RPMI8226 (cell line): ENCODE results near the gene TTC33.

Source experiments
- DNase-seq: peaks from one replicate; pipeline ENCODE4 v3.0.0-alpha.2; 2015

TTC33 gene

DNA sequence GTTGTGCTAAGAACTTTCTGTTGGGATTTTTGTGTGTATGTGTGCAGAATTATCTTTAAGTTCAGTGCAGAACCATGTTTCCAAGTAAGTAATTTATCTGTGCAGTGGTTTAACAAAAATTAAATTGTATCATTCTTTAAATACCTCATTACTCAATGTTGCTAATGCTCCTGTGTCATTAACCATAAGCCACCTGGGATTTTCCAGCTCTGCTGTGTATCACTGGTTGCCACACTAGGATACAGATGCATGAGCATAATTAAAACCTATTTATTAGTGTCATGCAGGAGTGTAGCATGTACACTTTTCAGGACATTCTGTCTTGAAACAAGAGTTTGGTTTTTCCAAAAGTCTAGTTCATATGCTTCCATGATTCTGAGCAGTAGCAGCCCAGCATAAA lies 196.5 kb downstream of the TTC33 start:
- no peak for DNase-seq

DNA sequence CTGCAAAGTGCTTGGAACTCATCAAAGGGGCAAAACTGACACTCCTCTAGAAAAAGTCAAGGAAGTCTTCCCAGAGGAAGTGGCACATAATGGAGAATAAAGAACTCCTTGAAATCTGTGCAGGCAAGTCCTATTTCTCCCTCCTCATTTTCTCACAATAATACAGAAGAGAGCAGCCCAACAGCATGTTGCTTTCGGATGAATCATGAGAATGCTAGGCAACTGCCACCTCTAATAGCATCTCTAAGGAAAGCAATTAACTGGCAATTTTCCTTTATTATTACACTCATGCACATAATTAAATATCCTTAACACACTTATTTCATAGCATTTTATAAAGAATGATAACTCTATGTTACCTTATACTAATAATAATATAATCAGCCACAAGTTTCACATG lies 198.3 kb downstream of the TTC33 start:
- no peak for DNase-seq

DNA sequence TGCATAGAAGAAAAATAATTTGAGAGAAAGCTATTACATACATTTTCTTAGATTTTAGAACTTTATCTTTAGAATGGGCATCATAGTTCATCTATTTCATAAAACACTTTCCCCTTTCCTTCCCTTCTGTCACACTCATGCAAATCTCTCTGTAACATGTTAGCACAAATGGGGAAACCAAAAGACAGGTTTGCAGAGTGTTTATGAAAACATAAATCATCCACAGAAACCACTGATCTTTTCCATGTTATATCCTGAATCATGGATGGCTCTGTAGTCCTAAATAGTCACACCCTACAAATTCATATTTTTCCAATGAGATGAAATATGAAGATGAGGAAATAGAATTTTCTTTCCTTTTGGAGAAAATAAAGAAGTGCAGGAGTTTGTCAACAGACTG lies 198.9 kb downstream of the TTC33 start:
- DNase-seq: no peak

DNA sequence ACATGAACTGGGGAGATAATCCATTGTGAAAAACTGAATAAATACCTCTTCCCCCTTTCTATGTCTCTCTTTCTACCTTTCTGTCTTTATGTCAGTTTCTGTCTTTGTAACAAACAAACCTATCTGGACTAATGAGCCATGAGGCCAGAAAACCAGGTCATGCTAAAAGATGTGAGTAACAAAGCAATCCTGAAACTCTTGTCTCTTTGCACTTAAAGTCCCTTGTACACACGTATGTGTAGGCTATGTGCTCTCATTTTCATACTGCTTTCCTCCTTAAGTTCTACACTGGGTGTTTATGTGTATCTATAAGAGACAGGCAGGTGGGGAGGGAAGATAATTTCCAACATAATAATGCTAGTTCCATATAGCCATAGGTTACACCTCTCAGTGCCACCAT lies 199.9 kb downstream of the TTC33 start:
- DNase-seq: no peak

DNA sequence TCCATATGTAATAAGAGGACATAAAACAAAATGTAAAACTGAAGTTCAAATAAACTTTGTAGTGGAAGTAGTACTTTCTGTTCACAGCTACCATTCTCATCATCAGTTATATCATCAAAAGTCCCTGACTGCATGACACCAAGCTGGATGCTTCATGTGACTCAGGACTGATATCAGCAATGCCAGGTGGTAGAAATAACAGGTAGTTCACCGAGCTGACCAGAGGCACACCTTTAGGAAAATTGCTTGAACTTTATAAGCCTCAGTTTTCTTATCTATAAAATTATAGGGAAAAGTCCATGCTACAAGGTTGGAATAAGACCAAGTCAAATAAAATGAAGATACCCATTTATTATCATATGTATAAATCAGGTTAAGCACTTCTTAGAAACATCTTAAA lies 200.9 kb downstream of the TTC33 start:
- no peak for DNase-seq

DNA sequence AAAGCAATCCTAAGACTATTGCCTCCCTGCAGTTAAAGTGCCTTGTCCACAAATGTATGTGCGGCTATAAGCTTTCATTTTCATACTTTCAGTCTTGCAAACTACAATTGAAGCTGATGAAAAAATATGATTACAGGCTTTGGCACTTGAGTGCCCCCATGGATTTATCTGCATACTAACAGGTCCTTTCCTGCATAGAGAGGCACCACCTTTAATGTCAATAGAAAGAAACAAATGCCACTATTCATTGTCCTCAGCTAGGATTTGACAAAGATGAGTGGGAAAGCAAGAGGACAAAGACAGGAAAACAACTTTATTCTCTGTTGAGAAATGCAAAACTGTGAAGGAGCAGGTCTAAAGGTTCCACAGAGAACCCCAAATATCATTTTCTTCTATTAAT lies 201.7 kb downstream of the TTC33 start:
- DNase-seq: no peak

DNA sequence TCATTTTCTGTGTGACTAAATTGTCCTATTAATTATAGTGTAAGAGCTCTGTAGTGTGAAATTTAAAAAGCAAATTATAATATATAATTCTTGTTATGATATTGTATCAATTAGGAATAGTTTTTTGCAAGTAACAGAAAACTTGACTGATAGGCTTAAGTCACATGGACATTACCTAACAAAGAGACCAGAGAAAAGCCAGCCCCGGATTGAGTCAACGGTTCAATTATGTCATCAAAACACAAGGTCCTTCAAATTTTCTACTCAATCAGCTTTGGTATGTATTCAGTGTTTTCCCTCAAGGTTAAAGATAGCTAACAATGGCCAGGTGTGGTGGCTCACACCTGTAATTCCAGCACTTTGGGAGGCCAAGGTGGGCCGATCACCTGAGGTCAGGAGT lies 202.8 kb downstream of the TTC33 start:
- DNase-seq: no peak

DNA sequence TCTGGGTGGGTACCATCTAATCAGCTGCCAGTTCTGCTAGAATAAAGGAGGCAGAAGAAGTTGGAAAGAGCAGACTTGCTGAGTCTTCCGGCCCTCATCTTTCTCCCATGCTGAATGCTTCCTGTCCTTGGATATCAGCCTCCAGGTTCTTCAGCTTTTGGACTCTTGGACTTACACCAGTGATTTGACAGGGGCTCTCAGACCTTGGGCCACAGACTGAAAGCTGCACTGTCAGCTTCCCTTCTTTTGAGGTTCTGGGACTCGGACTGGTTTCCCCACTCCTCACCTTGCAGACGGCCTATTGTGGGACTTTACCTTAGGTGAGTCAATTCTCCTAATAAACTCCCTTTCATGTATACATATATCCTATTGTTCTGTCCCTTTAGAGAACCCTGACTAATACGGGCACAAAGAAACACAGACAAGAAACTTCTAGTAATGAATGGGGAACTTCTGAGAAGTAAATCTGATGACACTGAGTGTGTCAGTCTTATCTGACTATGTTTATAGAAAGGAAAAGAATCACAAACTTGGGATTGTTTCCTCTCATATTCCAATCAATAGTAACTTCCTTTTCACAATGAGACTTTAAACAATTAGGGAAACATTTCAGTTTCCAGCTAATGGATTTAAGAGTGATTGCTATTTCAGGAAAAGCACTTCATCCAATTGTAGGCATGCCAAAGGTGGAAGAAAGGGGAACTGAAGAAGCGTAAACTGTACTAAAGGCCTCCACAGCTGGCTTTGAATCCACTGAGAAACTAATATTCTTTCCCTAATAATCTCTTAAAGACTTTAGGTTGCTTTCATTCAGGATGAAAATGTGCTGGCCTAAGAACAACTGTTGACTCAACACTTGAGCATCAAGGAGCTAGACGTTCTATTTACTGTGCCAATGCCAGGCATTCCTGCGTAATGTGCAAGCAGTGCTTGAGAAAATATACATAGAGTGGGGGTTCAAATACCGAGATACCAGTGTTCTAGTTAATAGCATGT lies 204.0 kb downstream of the TTC33 start:
- no peak for DNase-seq

- no peak for DNase-seq
Measured at GRCh38 chr5:40550481-40550880, 205.3 kb downstream of the TTC33 start.

GRCh38 chr5:40549616-40550015 lies 206.1 kb downstream of the TTC33 start:
- DNase-seq: no peak

DNA sequence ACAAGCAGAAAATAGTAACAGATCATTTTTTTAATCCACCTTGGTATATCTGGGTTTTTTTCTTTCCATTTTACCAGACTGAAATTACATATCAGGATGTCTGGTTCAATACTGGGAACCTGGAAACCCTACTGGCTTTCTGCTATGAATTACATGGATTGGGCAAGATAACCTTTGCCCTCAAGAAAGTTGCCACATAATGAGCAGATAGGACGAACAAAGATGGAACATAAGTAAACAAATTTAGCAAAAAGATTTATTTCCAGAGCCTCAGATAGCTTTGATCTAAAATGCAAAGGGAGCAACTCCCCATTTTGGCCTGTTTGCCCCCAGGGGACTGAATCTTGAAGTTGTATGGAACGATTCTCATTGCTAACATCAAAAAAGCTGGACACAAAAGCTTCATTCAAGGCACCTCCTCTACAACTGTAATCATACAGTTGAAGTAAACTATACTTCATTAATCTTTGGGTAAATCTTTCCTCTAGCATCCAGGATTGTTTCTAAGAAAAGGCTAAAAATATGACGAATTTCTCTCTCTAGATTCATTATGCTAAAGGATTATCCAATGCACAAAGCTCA lies 207.7 kb downstream of the TTC33 start:
- no peak for DNase-seq

DNA sequence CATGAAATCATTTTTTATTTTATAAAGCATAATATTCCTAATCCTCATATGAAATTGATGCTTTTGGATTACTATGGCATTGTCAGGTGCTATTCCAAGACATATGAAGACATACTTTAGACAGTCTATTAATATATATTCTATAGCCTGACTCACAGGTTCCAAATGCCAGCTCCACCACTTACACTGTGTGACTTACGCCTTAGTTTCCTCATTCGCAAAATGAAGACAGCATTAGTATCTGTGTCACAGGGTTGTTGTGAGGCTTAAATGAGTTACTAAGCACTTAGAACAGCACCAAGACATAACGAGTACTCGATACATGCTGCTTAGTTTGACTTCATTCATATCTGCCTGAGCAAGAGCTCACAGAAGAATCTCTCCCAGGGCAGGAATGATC lies 208.2 kb downstream of the TTC33 start:
- no peak for DNase-seq

GRCh38 chr5:40540301-40540700 lies 215.5 kb downstream of the TTC33 start:
- DNase-seq: no peak

DNA sequence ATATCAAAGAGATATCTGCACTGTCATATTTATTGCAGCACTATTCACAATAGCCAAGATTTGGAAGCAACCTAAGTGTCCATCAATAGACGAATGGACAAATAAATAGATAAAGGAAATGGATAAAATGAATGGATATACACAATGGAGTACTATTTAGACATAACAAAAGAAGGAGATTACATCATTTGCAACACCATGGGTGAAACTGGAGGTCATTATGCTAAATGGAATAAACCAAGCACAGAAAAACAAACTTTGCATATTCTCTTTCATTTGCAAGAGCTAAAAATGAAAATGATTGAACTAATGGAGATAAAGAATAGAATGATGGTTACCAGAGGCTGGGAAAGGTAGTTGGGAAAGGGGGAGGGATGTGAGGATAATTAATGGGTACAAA lies 231.1 kb downstream of the TTC33 start:
- DNase-seq: no peak

GRCh38 chr5:40521925-40522324 lies 233.8 kb downstream of the TTC33 start:
- no peak for DNase-seq

DNA sequence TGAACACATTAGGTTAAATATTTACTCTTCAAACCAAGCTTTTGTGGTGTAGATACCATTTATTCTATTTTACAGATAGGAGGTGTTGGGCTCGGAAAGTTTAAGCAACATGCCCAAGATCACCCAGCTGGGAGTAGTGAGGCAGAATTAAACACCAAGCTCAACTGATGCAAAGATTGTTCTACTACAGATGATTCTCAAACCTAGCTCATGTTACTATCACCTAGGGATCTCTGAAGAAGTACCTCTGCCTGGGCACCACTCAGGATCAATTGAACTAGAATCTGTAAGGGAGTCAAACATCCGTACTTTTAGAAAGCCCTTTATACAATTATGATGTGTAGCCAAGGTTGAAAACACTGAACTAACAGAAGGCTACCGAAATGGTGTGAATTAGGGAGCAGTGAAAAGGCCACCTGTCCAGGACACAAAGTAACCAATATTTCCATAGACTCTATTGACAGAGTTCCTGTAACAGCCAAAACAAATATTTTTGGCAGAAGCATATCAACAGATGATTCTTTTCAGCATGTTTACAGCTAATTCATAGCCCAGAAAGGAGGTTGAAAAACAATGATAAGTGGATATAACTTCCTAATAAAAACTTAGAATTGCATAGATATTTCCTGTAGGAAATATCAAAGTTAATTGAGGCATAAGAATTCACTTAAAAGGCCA lies 234.5 kb downstream of the TTC33 start:
- DNase-seq: no peak

- no peak for DNase-seq
Measured at GRCh38 chr5:40518485-40518917, 237.3 kb downstream of the TTC33 start.

GRCh38 chr5:40515476-40515875 lies 240.3 kb downstream of the TTC33 start:
- DNase-seq: no peak

GRCh38 chr5:40514976-40515375 lies 240.8 kb downstream of the TTC33 start:
- no peak for DNase-seq

DNA sequence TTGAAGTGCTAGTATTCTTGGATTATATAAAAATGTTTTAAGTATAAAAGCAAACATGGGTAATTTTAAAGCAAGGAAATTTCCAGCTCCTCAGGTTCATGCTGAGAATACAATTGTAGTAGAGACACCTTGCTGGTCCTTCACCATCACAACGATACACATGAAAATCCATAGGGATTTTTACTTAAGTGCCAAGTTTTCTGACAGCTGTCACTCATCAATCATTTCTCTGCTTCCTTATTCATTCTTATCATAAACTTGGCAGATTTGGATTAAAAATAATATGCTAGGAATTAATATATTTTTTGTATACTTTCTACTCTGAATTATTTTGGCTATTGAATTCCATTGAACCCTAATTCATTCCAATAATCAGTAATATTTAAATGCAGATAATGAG lies 244.0 kb downstream of the TTC33 start:
- no peak for DNase-seq

DNA sequence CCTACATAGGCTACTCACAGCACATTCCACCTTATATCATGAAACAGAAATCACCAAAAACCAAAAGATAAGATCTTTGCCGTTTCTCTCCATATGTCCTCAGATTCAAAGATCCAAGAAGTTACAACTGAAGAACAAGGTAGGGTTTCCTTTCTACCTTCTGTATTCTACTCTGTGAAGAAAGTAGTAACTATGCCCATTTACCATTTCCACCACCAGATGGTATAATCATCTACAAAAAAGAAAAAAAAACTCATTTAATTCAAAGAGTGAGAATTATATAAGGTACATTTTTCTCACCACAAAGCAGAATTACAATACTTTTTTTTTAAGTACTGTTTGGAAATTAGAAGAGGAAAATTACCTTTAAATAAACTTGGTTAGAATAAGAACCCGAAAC lies 248.7 kb downstream of the TTC33 start:
- no peak for DNase-seq

- DNase-seq: no peak
Measured at GRCh38 chr5:40505031-40505430, 250.7 kb downstream of the TTC33 start.

GRCh38 chr5:40503439-40503838 lies 252.3 kb downstream of the TTC33 start:
- no peak for DNase-seq

- no peak for DNase-seq
Measured at GRCh38 chr5:40502736-40503135, 253.0 kb downstream of the TTC33 start.
